RCC 7860 (cell line): ENCODE data around the gene GRN.
"Not testable (repeated sequence)": the region's sequence is repeated elsewhere in the genome, so short reads cannot be mapped to it uniquely, and the experiment has no call there.

Experiments
- DNase-seq: peaks from one replicate; pipeline ENCODE4 v3.0.0-alpha.2; 2015; ENCODE audit warnings: low spot score
- FAIRE-seq: peaks from 2 replicates; lab custom pipeline; 2012; peaks lifted over from hg19 to GRCh38; lab: Jason Lieb, UNC

Gene GRN

GRCh38 chr17:44360144-44360533 is 15.0 kb downstream of the GRN start:
- DNase-seq (no peak), FAIRE-seq (no peak)

GRCh38 chr17:44360826-44361225 is 15.7 kb downstream of the GRN start:
- DNase-seq (no peak), FAIRE-seq (no peak)

GRCh38 chr17:44361292-44362260 is 16.5 kb downstream of the GRN start:
- DNase-seq (no peak), FAIRE-seq (no peak)

DNA sequence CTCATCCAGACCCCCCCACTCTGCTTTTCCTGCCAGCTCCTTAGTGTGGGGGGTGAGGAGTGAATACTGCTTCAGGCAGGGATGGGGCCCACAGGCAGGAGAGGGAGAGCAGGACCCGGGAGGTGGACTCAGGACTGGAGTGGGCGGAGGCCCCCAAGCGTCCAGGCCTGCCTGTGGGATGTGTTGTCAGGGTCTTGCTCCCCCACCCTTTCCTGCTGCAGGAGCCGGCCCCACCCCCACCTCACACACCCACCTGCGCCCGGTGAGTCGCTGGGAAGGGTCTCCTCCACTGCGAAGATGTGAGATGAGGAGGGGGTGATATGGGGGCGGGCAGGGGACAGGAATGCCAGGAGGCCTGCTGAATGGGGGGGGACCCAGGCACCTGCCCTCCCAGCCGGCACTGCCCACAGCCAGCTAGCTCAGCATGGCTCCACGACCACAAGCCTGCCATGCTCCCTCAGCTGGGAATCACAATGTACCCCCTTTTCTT is 17.4 kb downstream of the GRN start:
- no peak for FAIRE-seq

GRCh38 chr17:44362949-44363612 is 18.0 kb downstream of the GRN start:
- DNase-seq, result no peak

More for the DNA sequence above, 17.4 kb downstream of the GRN start:
- no peak for DNase-seq

DNA sequence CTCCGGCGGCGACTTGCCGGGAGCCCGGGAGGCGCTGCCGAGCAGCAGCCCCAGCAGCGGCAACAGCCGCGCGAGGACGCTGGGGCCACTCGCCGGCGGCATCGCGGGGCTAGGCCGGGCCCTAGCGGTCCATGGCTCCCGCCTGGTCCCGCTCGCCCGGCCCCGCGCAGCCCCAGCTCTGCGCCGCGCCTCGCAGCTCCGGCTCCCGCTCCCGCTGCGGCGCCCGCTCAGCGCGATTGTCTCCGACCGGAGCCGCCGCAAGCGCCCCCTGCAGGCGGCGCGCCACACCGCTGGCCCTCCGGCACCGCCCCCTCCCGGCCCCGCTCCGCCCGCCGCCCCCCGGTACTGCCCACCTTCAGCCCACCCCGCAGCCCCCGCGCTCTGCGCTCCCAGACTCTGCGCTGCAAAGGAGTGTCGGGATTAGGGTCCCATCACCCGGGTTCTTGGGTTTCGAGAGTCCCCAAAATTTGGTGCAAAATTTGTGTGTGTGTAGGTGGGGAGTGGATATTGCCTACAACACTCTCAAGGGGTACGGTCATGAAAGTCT is 18.6 kb downstream of the GRN start, which contains the start of gene FAM171A2:
Gene FAM171A2 (minus strand): TSS at position 241 of the 547 bp plus-strand sequence. CDS start 139 bp downstream, at position 102.
- peak; percentile 12 for DNase-seq
- no peak for FAIRE-seq

More at GRCh38 chr17:44362949-44363612, 18.0 kb downstream of the GRN start:
- FAIRE-seq, result no peak

DNA sequence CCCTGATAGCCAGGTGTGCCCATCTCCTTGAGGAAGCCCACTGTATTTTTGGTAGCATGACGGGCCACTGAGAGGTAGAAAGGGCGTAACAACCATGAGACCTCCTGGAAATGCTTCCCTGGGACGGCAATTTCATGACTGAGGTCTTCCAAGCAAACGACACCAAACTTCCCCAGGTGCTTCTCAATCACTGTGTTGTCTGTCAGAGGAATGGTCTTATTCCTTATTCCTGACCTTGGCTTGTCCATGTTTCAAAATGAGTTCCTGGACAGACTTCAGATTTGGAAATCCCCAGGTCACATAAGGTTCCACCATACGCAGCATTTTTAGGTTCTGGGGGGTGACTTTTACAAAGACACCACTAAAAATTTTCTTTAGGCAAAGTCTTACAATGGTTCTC is 19.9 kb downstream of the GRN start:
- DNase-seq, FAIRE-seq: not testable (repeated sequence)

GRCh38 chr17:44367231-44367979 is 22.3 kb downstream of the GRN start:
- DNase-seq (no peak), FAIRE-seq (no peak)

DNA sequence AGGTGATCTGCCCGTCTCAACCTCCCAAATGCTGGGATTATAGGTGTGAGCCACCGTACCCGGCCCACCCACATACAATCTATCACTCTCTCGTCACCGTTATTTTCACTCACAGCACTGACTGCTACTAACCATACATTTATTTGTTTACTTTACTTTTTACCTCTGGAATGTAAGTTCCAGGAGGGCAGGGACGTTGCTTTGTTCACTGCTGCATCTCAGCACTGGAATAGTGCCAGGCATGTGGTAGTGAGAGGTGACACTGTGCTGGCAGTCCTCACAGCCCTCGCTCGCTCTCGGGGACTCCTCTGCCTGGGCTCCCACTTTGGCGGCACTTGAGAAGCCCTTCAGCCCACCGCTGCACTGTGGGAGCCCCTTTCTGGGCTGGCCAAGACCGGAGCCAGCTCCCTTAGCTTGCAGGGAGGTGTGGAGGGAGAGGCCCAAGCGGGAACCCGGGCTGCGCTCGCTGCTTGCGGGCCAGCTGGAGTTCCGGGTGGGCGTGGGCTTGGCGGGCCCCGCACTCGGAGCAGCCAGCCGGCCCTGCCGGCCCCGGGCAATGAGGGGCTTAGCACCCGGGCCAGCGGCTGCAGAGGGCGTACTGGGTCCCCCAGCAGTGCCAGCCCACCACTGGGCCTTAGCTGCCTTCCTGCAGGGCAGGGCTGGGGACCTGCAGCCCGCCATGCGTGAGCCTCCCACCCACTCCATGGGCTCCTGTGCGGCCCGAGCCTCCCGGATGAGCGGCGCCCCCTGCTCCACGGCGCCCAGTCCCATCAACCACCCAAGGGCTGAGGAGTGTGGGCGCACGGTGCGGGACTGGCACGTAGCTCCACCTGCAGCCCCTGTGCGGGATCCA is 23.5 kb downstream of the GRN start:
- not testable (repeated sequence) for FAIRE-seq, DNase-seq

DNA sequence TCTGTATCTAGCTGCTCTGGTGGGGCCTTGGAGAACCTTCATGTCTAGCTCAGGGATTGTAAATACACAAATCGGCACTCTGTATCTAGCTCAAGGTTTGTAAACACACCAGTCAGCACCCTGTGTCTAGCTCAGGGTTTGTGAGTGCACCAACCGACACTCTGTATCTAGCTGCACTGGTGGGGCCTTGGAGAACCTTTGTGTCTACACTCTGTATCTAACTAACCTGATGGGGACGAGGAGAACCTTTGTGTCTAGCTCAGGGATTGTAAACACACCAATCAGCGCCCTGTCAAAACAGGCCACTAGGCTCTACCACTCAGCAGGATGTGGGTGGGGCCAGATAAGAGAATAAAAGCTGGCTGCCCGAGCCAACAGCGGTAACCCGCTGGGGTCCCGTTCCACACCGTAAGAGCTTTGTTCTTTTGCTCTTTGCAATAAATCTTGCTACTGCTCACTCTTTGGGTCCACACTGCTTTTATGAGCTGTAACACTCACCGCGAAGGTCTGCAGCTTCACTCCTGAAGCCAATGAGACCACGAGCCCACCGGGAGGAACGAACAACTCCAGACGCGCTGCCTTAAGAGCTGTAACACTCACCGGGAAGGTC is 24.4 kb downstream of the GRN start:
- not testable (repeated sequence) for FAIRE-seq, DNase-seq

- DNase-seq (no peak), FAIRE-seq (no peak)
Measured at GRCh38 chr17:44372036-44372435, 26.9 kb downstream of the GRN start.

- DNase-seq (no peak), FAIRE-seq (no peak)
Measured at GRCh38 chr17:44374306-44375195, 29.4 kb downstream of the GRN start.

- DNase-seq (no peak), FAIRE-seq (no peak)
Measured at GRCh38 chr17:44375196-44376017, 30.3 kb downstream of the GRN start.

DNA sequence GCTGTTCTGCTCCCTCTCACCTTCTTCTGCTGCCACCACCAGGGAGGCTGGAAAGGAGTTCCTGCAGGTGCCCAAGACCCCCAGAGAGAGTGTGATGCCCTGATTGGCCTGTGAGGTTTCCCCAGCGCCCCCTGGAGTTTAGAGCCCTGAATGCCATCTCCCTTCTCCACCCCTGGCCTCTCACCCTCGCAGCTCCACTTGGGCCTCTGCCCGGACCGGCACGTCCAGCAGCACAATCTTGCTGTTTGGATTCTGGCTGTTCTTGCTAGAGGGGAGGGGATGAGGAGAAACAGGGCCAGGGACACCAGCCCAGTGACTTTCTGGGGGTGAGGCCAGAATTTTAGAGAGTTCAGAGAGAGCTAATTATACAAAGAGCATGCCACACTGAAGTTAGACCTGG is 31.0 kb downstream of the GRN start:
- DNase-seq (no peak), FAIRE-seq (no peak)

GRCh38 chr17:44376779-44377178 is 31.7 kb downstream of the GRN start:
- DNase-seq (no peak), FAIRE-seq (no peak)

DNA sequence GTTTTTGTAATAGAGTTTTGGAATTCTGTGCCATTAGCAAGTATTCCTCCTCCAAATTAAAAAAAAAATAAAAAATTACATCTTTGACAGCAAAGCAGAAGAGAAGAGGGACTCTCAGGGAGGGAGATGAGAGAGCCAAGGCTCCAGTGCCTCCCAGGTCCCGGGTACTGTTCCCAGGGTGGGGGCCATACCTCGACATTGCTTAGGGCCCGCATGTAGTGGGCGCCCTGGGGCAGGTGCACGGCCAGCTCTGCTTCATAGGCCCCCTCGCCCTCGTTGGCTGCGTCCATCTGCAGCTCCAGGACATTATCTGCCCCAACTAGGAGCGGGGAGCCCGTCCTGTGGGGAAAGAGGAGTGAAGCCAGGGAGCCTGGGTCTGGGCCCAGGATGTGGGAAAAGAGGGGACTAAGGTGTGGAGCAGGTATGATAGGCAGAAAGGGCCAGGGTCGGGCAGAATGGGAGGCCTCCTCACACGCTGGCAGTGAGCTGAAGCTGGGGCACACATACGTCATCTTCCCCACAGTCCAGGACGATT is 33.1 kb downstream of the GRN start:
- no peak for DNase-seq
- FAIRE-seq, result no peak

- FAIRE-seq (no peak), DNase-seq (no peak)
Measured at GRCh38 chr17:44379887-44380286, 34.8 kb downstream of the GRN start.
